Endodermal cell (in vitro differentiated cells): Measurements from ENCODE around the gene WWC2. TPM values are rescaled to one million over a fixed set of nuclear protein-coding genes. Genes with fewer than 3 reads are reported as not detected.

Experiments
- DNase-seq: peaks from one replicate; pipeline ENCODE4 v3.0.0-alpha.2; 2017
- H3K27ac ChIP-seq: 2 replicates; pipeline ENCODE4 v1.5.1; 2013; ENCODE audit warnings: mild to moderate bottlenecking, low read depth, low read length, moderate library complexity
- H3K27me3 ChIP-seq: 2 replicates; pipeline ENCODE4 v1.6.1; 2013; ENCODE audit warnings: mild to moderate bottlenecking, low read length, moderate library complexity; ENCODE audit not compliant: insufficient read depth, control insufficient read depth, poor library complexity, severe bottlenecking
- H3K36me3 ChIP-seq: 2 replicates; pipeline ENCODE4 v1.7.0; 2013; ENCODE audit warnings: mild to moderate bottlenecking, low read length, moderate library complexity; ENCODE audit not compliant: control insufficient read depth, insufficient read depth
- H3K4me1 ChIP-seq: one replicate; pipeline ENCODE4 v1.7.0; 2013; ENCODE audit warnings: low read length; ENCODE audit not compliant: control insufficient read depth, insufficient read depth
- H3K4me3 ChIP-seq: 2 replicates; pipeline ENCODE4 v1.5.1; 2013; ENCODE audit warnings: mild to moderate bottlenecking, low read length, moderate library complexity
- H3K9ac ChIP-seq: 2 replicates; pipeline ENCODE4 v1.6.1; 2013; ENCODE audit warnings: mild to moderate bottlenecking, low read length, moderate library complexity; ENCODE audit not compliant: poor library complexity, severe bottlenecking; ENCODE audit errors: extremely low read depth
- H3K9me3 ChIP-seq: 2 replicates; pipeline ENCODE4 v1.6.1; 2013; ENCODE audit warnings: mild to moderate bottlenecking, low read length, moderate library complexity; ENCODE audit not compliant: control insufficient read depth
- H3K27ac Mint-ChIP-seq: 2 replicates; pipeline ENCODE4 v1.8.0; 2020; ENCODE audit warnings: mixed read lengths
- H3K27me3 Mint-ChIP-seq: 2 replicates; pipeline ENCODE4 v1.8.0; 2021; ENCODE audit warnings: mild to moderate bottlenecking, mixed read lengths; ENCODE audit not compliant: insufficient read depth
- H3K36me3 Mint-ChIP-seq: 2 replicates; pipeline ENCODE4 v1.8.0; 2020; ENCODE audit warnings: low read depth, mixed read lengths
- H3K4me1 Mint-ChIP-seq: 2 replicates; pipeline ENCODE4 v1.8.0; 2020; ENCODE audit warnings: mixed read lengths
- H3K4me3 Mint-ChIP-seq: 2 replicates; pipeline ENCODE4 v1.8.0; 2020; ENCODE audit warnings: mild to moderate bottlenecking, moderate library complexity, mixed read lengths
- H3K9me3 Mint-ChIP-seq: 2 replicates; pipeline ENCODE4 v1.8.0; 2020; ENCODE audit warnings: mild to moderate bottlenecking, mixed read lengths
- CTCF ChIP-seq: fragments of 200-600 bp; sonication (generic); conservative IDR thresholded peaks from 2 replicates; pipeline ENCODE4 v1.5.0; 2021; ENCODE audit warnings: antibody characterized with exemption, mild to moderate bottlenecking
- WGBS, 2 experiments: methylation state at CpG; one replicate each; pipeline versions ENCODE4 v1.1.5 to v1.1.7; 2013; ENCODE audit warnings: missing lambda C conversion rate in 2 of 2, mixed read lengths in 1 of 2; ENCODE audit not compliant: insufficient coverage in 1 of 2, insufficient read length in 1 of 2; 5-methylcytosine and 5-hydroxymethylcytosine counted together
- total RNA-seq, 2 donors: library from RNA; stranded (reverse); fragmentation: NEBNext Ultra II Directional in 1 of 2; extraction: Animal tissue kit (Norgen Biotek cat#: 25700) in 1 of 2; gene quantifications; 2 replicates in 1 of 2; 3 replicates in 1 of 2; pipeline ENCODE4 v1.2.1, GENCODE V29; 2021

The WWC2 gene
- total RNA-seq, 2 donors from 2014 or later: 98.2 to 108 TPM

- Mint-ChIP-seq H3K27ac (no peak overlapping the region), H3K9me3 (peaks cover 28% of the 10 kb centered on the region), H3K27me3 (no peaks in the 10 kb centered on the region), H3K4me1 (no peaks in the 10 kb centered on the region), H3K4me3 (no peak overlapping the region), H3K36me3 (peaks cover 81% of the 10 kb centered on the region)
- H3K4me3 ChIP-seq: no peak overlapping the region
- H3K27me3 ChIP-seq: no peaks in the 10 kb centered on the region
- TF ChIP-seq CTCF: no peak
- no peak overlapping the region for H3K9ac ChIP-seq
- WGBS, 2 experiments: 80 to 100% methylated on average over 1 to 3 of the region's 3 CpGs
- no peak for DNase-seq
- no peak overlapping the region for H3K27ac ChIP-seq
- peaks cover 48% of the 10 kb centered on the region for H3K9me3 ChIP-seq
- no peaks in the 10 kb centered on the region for H3K4me1 ChIP-seq
- H3K36me3 ChIP-seq: peaks cover 93% of the 10 kb centered on the region
Observed at GRCh38 chr4:183272384-183272783, 173.3 kb downstream of the WWC2 start.

GRCh38 chr4:183276106-183276505 lies 177.0 kb downstream of the WWC2 start:
- TF ChIP-seq CTCF: no peak
- H3K36me3 Mint-ChIP-seq: peaks cover 63% of the 10 kb centered on the region
- H3K27ac Mint-ChIP-seq: no peak overlapping the region
- H3K27me3 Mint-ChIP-seq: no peaks in the 10 kb centered on the region
- H3K4me1 ChIP-seq: no peaks in the 10 kb centered on the region
- peak overlapping the region; percentile 69 for H3K4me3 ChIP-seq
- H3K9ac ChIP-seq: no peak overlapping the region
- peaks cover 28% of the 10 kb centered on the region for H3K9me3 Mint-ChIP-seq
- H3K36me3 ChIP-seq: peaks cover 72% of the 10 kb centered on the region
- no peak for DNase-seq
- no peak overlapping the region for H3K4me3 Mint-ChIP-seq
- H3K4me1 Mint-ChIP-seq: no peaks in the 10 kb centered on the region
- H3K9me3 ChIP-seq: peaks cover 48% of the 10 kb centered on the region
- H3K27me3 ChIP-seq: no peaks in the 10 kb centered on the region
- H3K27ac ChIP-seq: no peak overlapping the region
- WGBS, 2 experiments: 54% methylated on average over 1 of the region's 1 CpG; no CpG with 5 or more reads in 1 of the 2 experiments

GRCh38 chr4:183284258-183284785 lies 185.3 kb downstream of the WWC2 start:
- H3K27me3 Mint-ChIP-seq: no peaks in the 10 kb centered on the region
- H3K9me3 Mint-ChIP-seq: no peaks in the 10 kb centered on the region
- H3K36me3 ChIP-seq: peaks cover 97% of the 10 kb centered on the region

More at GRCh38 chr4:183284258-183284785, 185.3 kb downstream of the WWC2 start:
- Mint-ChIP-seq H3K4me1 (no peaks in the 10 kb centered on the region), H3K27ac (no peak overlapping the region), H3K4me3 (no peak overlapping the region), H3K36me3 (peaks cover 70% of the 10 kb centered on the region)
- no peak for DNase-seq
- 93 to 96% methylated on average over 8 to 12 of the region's 12 CpGs for WGBS, 2 experiments
- Histone ChIP-seq H3K9ac (no peak overlapping the region), H3K9me3 (no peaks in the 10 kb centered on the region), H3K4me1 (no peaks in the 10 kb centered on the region), H3K27me3 (no peaks in the 10 kb centered on the region), H3K4me3 (no peak overlapping the region), H3K27ac (no peak overlapping the region)
- no peak for TF ChIP-seq CTCF
